GM10248 (cell line): ENCODE measurements around the gene CTSW.
A peak's percentile ranks its signal among the peaks of the same experiment; 100 is the strongest.

ENCODE experiments used
- CTCF ChIA-PET: fragments of 300-600 bp; sonication (Branson Sonifier 250); formaldehyde crosslinking; extraction: SDS; loops from one replicate; lab custom pipeline; 2021; ENCODE audit warnings: antibody characterized with exemption; lab: Yijun Ruan, JAX
- POLR2A ChIA-PET: fragments of 350-650 bp; sonication (Branson Sonifier 250); formaldehyde crosslinking; extraction: SDS; loops from one replicate; lab custom pipeline; 2020; ENCODE audit warnings: antibody characterized with exemption; lab: Yijun Ruan, JAX
- DNase-seq: peaks from one replicate; pipeline ENCODE4 v3.0.0; 2012; ENCODE audit errors: extremely low spot score
- CTCF ChIP-seq: IDR thresholded peaks from 2 replicates; pipeline ENCODE4 v1.5.1; 2012; ENCODE audit warnings: mild to moderate bottlenecking, low read depth; ENCODE audit errors: extremely low read depth, missing control alignments, control extremely low read depth

CTSW gene

GRCh38 chr11:65903715-65904114 is 24.1 kb downstream of the CTSW start:
- no peak for TF ChIP-seq CTCF
- ChIA-PET CTCF (interaction anchor here (4.8 to 8.0 kb wide), 2 partner anchors 12 to 18 kb away, joined by 29 to 80 read pairs; partner anchors contain the start of genes CCDC85B and FIBP), POLR2A (no interaction called here)
- DNase-seq: no peak

- ChIA-PET CTCF (interaction anchor here (1.2 to 8.0 kb wide), 5 partner anchors 11 to 47 kb away, joined by 3 to 80 read pairs (median 5); partner anchors contain the start of genes CCDC85B and FIBP), POLR2A (no interaction called here)
- TF ChIP-seq CTCF: no peak
- DNase-seq: no peak
These were observed 27.0 kb downstream of the CTSW start for GRCh38 chr11:65906602-65907001.

GRCh38 chr11:65907878-65908277 is 28.2 kb downstream of the CTSW start:
- TF ChIP-seq CTCF: no peak
- ChIA-PET CTCF (interaction anchor here (1.1 to 3.3 kb wide), 5 partner anchors 7 to 128 kb away, joined by 3 to 12 read pairs (median 5); partner anchors contain the start of genes FIBP and FOSL1), POLR2A (interaction anchor here (0.7 kb wide), 1 partner anchor 18 kb away, joined by 4 read pairs; no protein-coding TSS in a partner anchor)
- DNase-seq: no peak

- DNase-seq: no peak
- no peak for TF ChIP-seq CTCF
- CTCF ChIA-PET: interaction anchor here (0.8 to 2.9 kb wide), 8 partner anchors 11 to 200 kb away, joined by 3 to 15 read pairs (median 4); partner anchors contain the start of genes FIBP, FOSL1 and KAT5
- POLR2A ChIA-PET: interaction anchor here (0.5 kb wide), 1 partner anchor 89 kb away, joined by 3 read pairs; no protein-coding TSS in a partner anchor
These were observed 32.3 kb downstream of the CTSW start for GRCh38 chr11:65911682-65912568.

GRCh38 chr11:65912845-65913244 is 33.2 kb downstream of the CTSW start:
- ChIA-PET CTCF (interaction anchor here (1.0 to 2.9 kb wide), 6 partner anchors 10 to 201 kb away, joined by 3 to 15 read pairs (median 6); partner anchors contain the start of genes FIBP and KAT5), POLR2A (no interaction called here)
- peak; percentile 52 for DNase-seq
- no peak for TF ChIP-seq CTCF

GRCh38 chr11:65915101-65915820 is 35.6 kb downstream of the CTSW start:
- no peak for DNase-seq
- POLR2A ChIA-PET: interaction anchor here (1.2 kb wide), 1 partner anchor 23 kb away, joined by 4 read pairs; no protein-coding TSS in a partner anchor
- TF ChIP-seq CTCF: no peak
- CTCF ChIA-PET: interaction anchor here (1.2 to 1.7 kb wide), 4 partner anchors 23 to 523 kb away, joined by 3 to 7 read pairs (median 4); partner anchors contain the start of genes CCDC85B and MRPL11
